ENCODE results near the gene BSG.
"Not testable (repeated sequence)": the region's sequence is repeated elsewhere in the genome, so short reads cannot be mapped to it uniquely, and the experiment has no call there.

BSG gene

GRCh38 chr19:588093-588740 is 15.8 kb downstream of the BSG start:
- peak; percentile 54 for DNase-seq (ENCODE audit: low read depth)

GRCh38 chr19:588741-589692 is 16.6 kb downstream of the BSG start:
- DNase-seq (ENCODE audit: low read depth), result no peak

GRCh38 chr19:589693-590395 is 17.4 kb downstream of the BSG start, which contains the start of gene HCN2:
TSS of gene HCN2 (plus strand) at chr19:589881. CDS start at chr19:589946, 65 bp downstream.
- no peak for DNase-seq (ENCODE audit: low read depth)

- DNase-seq (ENCODE audit: low read depth), result no peak
These were observed 18.0 kb downstream of the BSG start for GRCh38 chr19:590396-590745.

GRCh38 chr19:590750-591098 is 18.3 kb downstream of the BSG start:
- no peak for DNase-seq (ENCODE audit: low read depth)

- no peak for DNase-seq (ENCODE audit: low read depth)
These were observed 18.9 kb downstream of the BSG start for GRCh38 chr19:591099-591958.

GRCh38 chr19:592101-592500 is 19.7 kb downstream of the BSG start:
- DNase-seq (ENCODE audit: low read depth), result no peak

GRCh38 chr19:593055-593454 is 20.7 kb downstream of the BSG start:
- DNase-seq (ENCODE audit: low read depth), result no peak

GRCh38 chr19:593505-593904 is 21.1 kb downstream of the BSG start:
- DNase-seq (ENCODE audit: low read depth), result no peak

- no peak for DNase-seq (ENCODE audit: low read depth)
These were observed 22.0 kb downstream of the BSG start for GRCh38 chr19:594265-594870.

- DNase-seq (ENCODE audit: low read depth), result no peak
These were observed 23.2 kb downstream of the BSG start for GRCh38 chr19:595326-596262.

GRCh38 chr19:596263-596655 is 23.9 kb downstream of the BSG start:
- DNase-seq (ENCODE audit: low read depth), result no peak

GRCh38 chr19:597406-598315 is 25.3 kb downstream of the BSG start:
- no peak for DNase-seq (ENCODE audit: low read depth)

- no peak for DNase-seq (ENCODE audit: low read depth)
These were observed 28.9 kb downstream of the BSG start for GRCh38 chr19:601310-601709.

GRCh38 chr19:601790-602189 is 29.4 kb downstream of the BSG start:
- DNase-seq (ENCODE audit: low read depth), result no peak

- no peak for DNase-seq (ENCODE audit: low read depth)
These were observed 30.2 kb downstream of the BSG start for GRCh38 chr19:602391-603301.

- not testable (repeated sequence) for DNase-seq (ENCODE audit: low read depth)
These were observed 30.9 kb downstream of the BSG start for GRCh38 chr19:603302-603639.

- not testable (repeated sequence) for DNase-seq (ENCODE audit: low read depth)
These were observed 31.4 kb downstream of the BSG start for GRCh38 chr19:603779-604178.

All from activated T-cell treated with anti-CD3 and anti-CD28 coated beads for 1 hour (primary cell).